HCT116 (cell line): ENCODE data around the gene NKX6-1. TPM values are rescaled to one million over a fixed set of nuclear protein-coding genes. Genes with fewer than 3 reads are reported as not detected.
A peak's percentile ranks its signal among the peaks of the same experiment; 100 is the strongest.

Experiments used
- ATAC-seq: fragments of 200-7000 bp; cut with Tn5 transposase; 2 replicates; pipeline ENCODE4 v1.9.1; 2020; ENCODE audit warnings: mild to moderate bottlenecking, moderate library complexity
- BruUV-seq: library from RNA; stranded (reverse); fragments of 400-500 nt; replicated peaks from 2 replicates; lab custom pipeline; 2021; lab: Mats Ljungman, UMichigan
- CTCF ChIA-PET: fragments of 300-600 bp; sonication (Branson Sonifier 250); formaldehyde crosslinking; loops from one replicate; lab custom pipeline; 2021; ENCODE audit warnings: antibody characterized with exemption; lab: Charles Lee
- POLR2A ChIA-PET: fragments of 300-600, 350-600 bp; sonication (Branson Sonifier 250); formaldehyde crosslinking; loops from one replicate; lab custom pipeline; 2021; ENCODE audit warnings: antibody characterized with exemption; lab: Charles Lee
- RAD21 ChIA-PET, 2 experiments: fragments of 300-600 bp; sonication (Branson Sonifier 250); formaldehyde crosslinking; loops; one replicate each; lab custom pipeline; 2023; ENCODE audit warnings: low total read pairs in 2 of 2; ENCODE audit not compliant: uncharacterized antibody in 2 of 2, unreplicated experiment in 2 of 2, low non-redundant PET in 1 of 2; lab: Charles Lee
- DNase-seq: peaks from one replicate; pipeline ENCODE4 v3.0.0-alpha.2; 2010; ENCODE audit warnings: low read depth, low spot score
- H2AFZ ChIP-seq: fragments of 200-600 bp; shearing (Covaris generic), sonication (generic); 2 replicates; pipeline ENCODE4 v1.6.1; 2017; ENCODE audit warnings: low read depth, mixed run types, mixed read lengths, antibody characterized with exemption, low read length; ENCODE audit not compliant: poor library complexity, severe bottlenecking
- H3K27ac ChIP-seq: 2 replicates; pipeline ENCODE4 v1.5.1; 2012; ENCODE audit warnings: low read depth, low read length
- H3K27me3 ChIP-seq: fragments of 200-600 bp; sonication (generic); 2 replicates; pipeline ENCODE4 v1.6.1; 2016; ENCODE audit warnings: mixed run types, low read length, mixed read lengths; ENCODE audit not compliant: insufficient read depth
- H3K36me3 ChIP-seq, 2 experiments: fragments of 200-500 bp in 1 of 2; fragments of 200-600 bp in 1 of 2; sonication (Bioruptor generic) in 1 of 2; sonication (generic) in 1 of 2; 2 replicates each; pipeline versions ENCODE4 v1.5.1 to v1.6.1; 2014 to 2016; ENCODE audit warnings: low read length in 2 of 2, inconsistent platforms in 1 of 2, mixed read lengths in 1 of 2, mixed run types in 1 of 2; ENCODE audit not compliant: insufficient read depth in 2 of 2, control insufficient read depth in 1 of 2
- H3K4me1 ChIP-seq, 2 experiments: fragments of 200-600 bp in 1 of 2; sonication (generic) in 1 of 2; 2 replicates each; pipeline versions ENCODE4 v1.5.1 to v1.6.1; 2012 to 2017; ENCODE audit warnings: low read length in 2 of 2, inconsistent platforms in 1 of 2, mild to moderate bottlenecking in 1 of 2, mixed read lengths in 1 of 2, mixed run types in 1 of 2, moderate library complexity in 1 of 2; ENCODE audit not compliant: insufficient read depth in 2 of 2, control insufficient read depth in 1 of 2
- H3K4me2 ChIP-seq: fragments of 200-600 bp; sonication (generic); 2 replicates; pipeline ENCODE4 v1.6.1; 2017; ENCODE audit warnings: mixed run types, low read length, mixed read lengths
- H3K4me3 ChIP-seq, 2 experiments: fragments of 200-600 bp in 1 of 2; sonication (generic) in 1 of 2; replicated peaks in 1 of 2; 2 replicates each; pipeline ENCODE4 v1.5.1; 2011 to 2016; ENCODE audit warnings: low read length in 2 of 2, control low read depth in 1 of 2, low read depth in 1 of 2, mild to moderate bottlenecking in 1 of 2, mixed read lengths in 1 of 2, mixed run types in 1 of 2
- H3K79me2 ChIP-seq: fragments of 200-600 bp; sonication (generic); 2 replicates; pipeline ENCODE4 v1.6.1; 2017; ENCODE audit warnings: mild to moderate bottlenecking, mixed run types, low read length, moderate library complexity, mixed read lengths; ENCODE audit not compliant: insufficient read depth
- H3K9ac ChIP-seq: fragments of 200-600 bp; sonication (generic); 2 replicates; pipeline ENCODE4 v1.6.1; 2016; ENCODE audit warnings: low read length, mixed read lengths
- H3K9me2 ChIP-seq: fragments of 200-600 bp; sonication (generic), shearing (Covaris generic); 2 replicates; pipeline ENCODE4 v1.6.1; 2017; ENCODE audit warnings: mixed run types, mild to moderate bottlenecking, moderate library complexity; ENCODE audit not compliant: insufficient read depth
- H3K9me3 ChIP-seq, 2 experiments: fragments of 200-500 bp in 1 of 2; fragments of 200-600 bp in 1 of 2; sonication (Bioruptor generic) in 1 of 2; sonication (generic) in 1 of 2; 2 replicates each; pipeline ENCODE4 v1.6.1; 2014 to 2017; ENCODE audit warnings: low read length in 2 of 2, mixed read lengths in 2 of 2, inconsistent platforms in 1 of 2, low read depth in 1 of 2, mild to moderate bottlenecking in 1 of 2, mixed run types in 1 of 2, moderate library complexity in 1 of 2; ENCODE audit not compliant: control insufficient read depth in 1 of 2, insufficient read depth in 1 of 2
- H4K20me1 ChIP-seq: fragments of 200-600 bp; sonication (generic), shearing (Covaris generic); 2 replicates; pipeline ENCODE4 v1.6.1; 2017; ENCODE audit warnings: mixed run types, mild to moderate bottlenecking, moderate library complexity; ENCODE audit not compliant: insufficient read depth
- CBX3 ChIP-seq: IDR thresholded peaks from 2 replicates; pipeline ENCODE4 v1.6.1; 2012; ENCODE audit warnings: low read depth
- CTCF ChIP-seq, 3 experiments: fragments of 200-600 bp in 1 of 3; sonication (generic) in 1 of 3; IDR thresholded peaks in 2 of 3; conservative IDR thresholded peaks in 1 of 3; 2 replicates each; pipeline ENCODE4 v1.5.1; 2012 to 2017; ENCODE audit warnings: low read depth in 2 of 3, low read length in 2 of 3, antibody characterized with exemption in 1 of 3, borderline replicate concordance in 1 of 3, control low read depth in 1 of 3, mild to moderate bottlenecking in 1 of 3, mixed read lengths in 1 of 3, mixed run types in 1 of 3, moderate library complexity in 1 of 3; ENCODE audit not compliant: insufficient read depth in 1 of 3
- ELF1 ChIP-seq: IDR thresholded peaks from 2 replicates; pipeline ENCODE4 v1.6.1; 2012; ENCODE audit warnings: low read depth, borderline replicate concordance
- EZH2phosphoT487 ChIP-seq: fragments of 200-600 bp; IDR thresholded peaks from 2 replicates; pipeline ENCODE4 v1.6.1; 2018; ENCODE audit warnings: antibody characterized with exemption, borderline replicate concordance
- FOSL1 ChIP-seq: IDR thresholded peaks from 2 replicates; pipeline ENCODE4 v1.6.1; 2012; ENCODE audit warnings: low read depth
- JUND ChIP-seq: IDR thresholded peaks from 2 replicates; pipeline ENCODE4 v1.6.1; 2012
- MAX ChIP-seq: IDR thresholded peaks from 2 replicates; pipeline ENCODE4 v1.6.1; 2012
- RAD21 ChIP-seq: IDR thresholded peaks from 2 replicates; pipeline ENCODE4 v1.6.1; 2012; ENCODE audit warnings: low read depth, mild to moderate bottlenecking
- SRF ChIP-seq: IDR thresholded peaks from 2 replicates; pipeline ENCODE4 v1.6.1; 2012; ENCODE audit warnings: low read depth
- TCF7L2 ChIP-seq: IDR thresholded peaks from 2 replicates; pipeline ENCODE4 v1.7.0; 2011; ENCODE audit warnings: borderline replicate concordance, inconsistent platforms; ENCODE audit not compliant: insufficient read depth, insufficient read length; ENCODE audit errors: extremely low read depth
- ZFX ChIP-seq: fragments of 450-650 bp; IDR thresholded peaks from 2 replicates; pipeline ENCODE4 v1.6.1; 2017
- intact Hi-C: fragments of 100-400 bp; cut with micrococcal nuclease; formaldehyde crosslinking; loops from 2 replicates; pipeline ENCODE4 v1.10.0; 2022
- total RNA-seq: library from RNA; stranded (reverse); gene quantifications from one replicate; pipeline ENCODE4 v1.2.1, GENCODE V29; 2021; ENCODE audit not compliant: unreplicated experiment
- TF ChIP-seq, protein P1 (sequence below): IDR thresholded peaks from 2 replicates; pipeline ENCODE4 v1.6.1; 2012

Gene NKX6-1
- total RNA-seq, 1 experiment from 2014 or later: 4.2 TPM

- DNase-seq: no peak
Observed at GRCh38 chr4:84531689-84532088, 32.6 kb upstream of the NKX6-1 start.

More at GRCh38 chr4:84531689-84532088, 32.6 kb upstream of the NKX6-1 start:
- TF ChIP-seq JUND (no peak), ZFX (no peak), ELF1 (no peak), CTCF (IDR thresholded peaks at IDR 0.05 in 2 of 3, conservative IDR thresholded peaks at IDR 0.05 in 1 of 3; ENCODE audit: borderline replicate concordance in 1 of 3, insufficient read depth in 1 of 3, low read depth in 2 of 3, low read length in 2 of 3) (no peak), SRF (no peak), RAD21 (no peak), TCF7L2 (no peak), CBX3 (no peak), EZH2phosphoT487 (no peak), MAX (no peak), FOSL1 (no peak)
- TF ChIP-seq, protein P1, sequence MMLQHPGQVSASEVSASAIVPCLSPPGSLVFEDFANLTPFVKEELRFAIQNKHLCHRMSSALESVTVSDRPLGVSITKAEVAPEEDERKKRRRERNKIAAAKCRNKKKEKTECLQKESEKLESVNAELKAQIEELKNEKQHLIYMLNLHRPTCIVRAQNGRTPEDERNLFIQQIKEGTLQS: no peak
- no peak overlapping the region for H3K27ac ChIP-seq
- H3K4me3 ChIP-seq: no peak overlapping the region
- ChIA-PET POLR2A (no interaction called here), RAD21 (interaction anchor here in 1 of 2 experiments (0.6 kb wide), 1 partner anchor 184 kb away, joined by 4 read pairs; no protein-coding TSS in a partner anchor), CTCF (interaction anchor here (1.6 kb wide), 1 partner anchor 47 kb away, joined by 5 read pairs; no protein-coding TSS in a partner anchor)
- no peaks in the 10 kb centered on the region for H4K20me1 ChIP-seq
- H2AFZ ChIP-seq: no peak overlapping the region
- no peaks in the 10 kb centered on the region for H3K9me2 ChIP-seq
- no TSS peak for BruUV-seq
- peak; percentile 49; the same call in 1 of the 2 replicates for ATAC-seq
- no peaks in the 10 kb centered on the region for H3K9me3 ChIP-seq
- no peak overlapping the region for H3K9ac ChIP-seq
- H3K79me2 ChIP-seq: no peaks in the 10 kb centered on the region
- H3K4me2 ChIP-seq: no peak overlapping the region
- H3K27me3 ChIP-seq: no peaks in the 10 kb centered on the region
- intact Hi-C loops: no loop called here
- H3K36me3 ChIP-seq: no peaks in the 10 kb centered on the region
- H3K4me1 ChIP-seq: peaks cover 12 to 16% of the 10 kb centered on the region in 2 experiments
